Measurements from ENCODE around the gene KPNA1.
A peak's percentile ranks its signal among the peaks of the same experiment; 100 is the strongest.
"Not testable (repeated sequence)": the region's sequence is repeated elsewhere in the genome, so short reads cannot be mapped to it uniquely, and the experiment has no call there.

The KPNA1 gene

DNA sequence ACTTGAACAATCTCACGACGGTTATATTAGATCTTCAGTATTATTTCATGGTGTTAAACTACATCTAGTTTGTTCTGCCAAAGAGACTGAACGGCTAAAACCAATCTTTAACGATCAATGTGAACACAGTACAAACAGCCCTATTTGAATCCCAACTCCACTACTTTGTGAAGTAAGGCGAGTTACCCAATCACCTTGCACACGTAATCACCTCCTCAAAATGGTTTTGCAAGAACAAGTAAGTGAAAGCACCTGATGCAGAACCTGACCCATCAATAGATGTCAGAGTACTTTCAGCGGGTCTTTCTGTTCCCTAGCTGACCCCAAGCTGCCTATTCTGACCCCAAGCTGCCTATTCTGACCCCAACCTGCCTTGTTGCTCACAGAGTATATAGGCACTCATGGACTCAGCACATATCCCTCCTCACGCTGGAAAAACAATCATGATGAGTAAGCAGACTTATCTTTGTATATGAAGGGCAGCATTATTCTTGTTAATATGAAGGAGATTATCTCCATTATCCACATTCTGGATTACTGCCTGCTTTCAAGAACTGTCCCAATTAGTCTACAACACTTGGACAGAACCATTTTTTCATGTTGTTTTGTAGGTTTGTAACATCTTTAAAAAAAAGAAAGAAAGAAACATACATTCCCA lies 3.7 kb downstream of the KPNA1 start:
- no peak for TF ChIP-seq GATA1 (IDR thresholded peaks at IDR 0.05; ENCODE audit: low read depth, low read length)
- no peak for TF ChIP-seq POLR2A (IDR thresholded peaks at IDR 0.05; ENCODE audit: low read length)
- peak; percentile 65 to 71 for DNase-seq

DNA sequence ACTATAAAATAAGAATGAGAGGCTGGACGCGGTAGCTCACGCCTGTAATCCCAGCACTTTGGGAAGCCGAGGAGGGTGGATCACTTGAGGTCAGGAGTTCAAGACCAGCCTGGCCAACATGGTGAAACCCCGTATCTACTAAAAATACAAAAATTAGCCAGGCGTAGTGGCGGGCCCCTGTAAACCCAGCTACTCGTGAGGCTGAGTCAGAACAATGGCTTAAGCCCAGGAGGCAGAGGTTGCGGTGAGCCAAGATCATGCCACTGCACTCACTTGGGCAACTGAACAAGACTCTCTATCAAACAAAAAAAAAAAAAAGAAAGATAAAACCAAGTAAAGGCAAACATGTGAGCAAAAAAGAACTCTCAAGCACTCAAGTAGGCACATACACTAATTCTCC lies 5.8 kb downstream of the KPNA1 start:
- not testable (repeated sequence) for DNase-seq

DNA sequence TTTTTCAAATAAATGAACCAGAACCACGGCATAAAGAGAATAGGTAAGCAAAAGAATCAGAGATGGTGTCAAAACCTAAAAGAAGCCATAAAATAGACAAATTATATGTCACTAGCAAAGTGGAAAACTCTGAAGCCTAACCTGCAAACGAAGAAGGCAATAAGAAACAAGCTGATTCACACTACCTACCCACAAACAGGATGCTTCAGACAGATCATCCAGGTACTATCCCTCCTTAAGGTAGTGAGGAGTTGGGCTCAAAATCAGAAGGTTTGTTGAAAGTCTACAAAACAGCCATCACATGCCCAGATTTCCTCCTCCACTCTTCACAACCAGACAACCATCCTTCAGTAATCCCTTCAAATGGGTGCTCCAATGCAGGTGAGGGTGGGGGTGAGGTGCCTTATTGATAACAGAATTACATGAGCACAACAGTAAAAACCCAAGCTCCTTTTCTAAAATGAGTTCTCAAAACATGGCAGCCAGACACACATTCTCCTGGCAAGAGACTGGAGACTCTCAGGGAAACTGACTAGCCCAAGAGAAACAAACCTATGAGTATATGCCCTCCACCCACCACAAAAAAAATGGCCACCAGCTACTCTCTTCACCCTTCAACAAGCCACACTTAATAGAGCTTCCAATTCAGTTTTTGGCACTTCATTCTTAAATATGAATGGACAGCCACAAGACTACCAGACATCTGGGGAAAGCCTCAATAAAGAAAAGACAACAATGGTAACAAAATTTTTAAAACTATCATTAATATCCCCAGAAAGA lies 6.4 kb downstream of the KPNA1 start:
- TF ChIP-seq GATA1 (IDR thresholded peaks at IDR 0.05; ENCODE audit: low read depth, low read length): no peak
- TF ChIP-seq POLR2A (IDR thresholded peaks at IDR 0.05; ENCODE audit: low read length): no peak
- no peak for DNase-seq

DNA sequence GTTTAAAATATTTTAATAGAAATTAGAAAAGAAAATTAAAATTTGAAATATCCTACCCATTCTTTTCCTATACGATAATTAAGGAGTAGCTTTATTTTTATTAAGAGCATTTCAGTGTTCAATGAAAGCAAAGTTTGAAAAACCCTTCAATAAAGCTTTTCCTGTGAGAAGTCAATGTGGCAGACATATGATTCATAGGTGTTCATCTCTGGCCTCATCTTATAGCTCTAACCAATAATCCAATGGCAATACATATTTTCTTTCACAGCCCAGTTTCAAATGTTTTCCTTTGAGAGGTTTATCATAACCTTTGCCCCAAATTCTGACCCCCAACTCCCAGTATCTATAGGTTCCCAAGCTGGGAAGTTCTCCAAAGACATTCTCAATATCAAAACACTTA lies 8.3 kb downstream of the KPNA1 start:
- DNase-seq: no peak
- TF ChIP-seq GATA1 (IDR thresholded peaks at IDR 0.05; ENCODE audit: low read depth, low read length) (no peak), POLR2A (IDR thresholded peaks at IDR 0.05; ENCODE audit: low read length) (no peak)

DNA sequence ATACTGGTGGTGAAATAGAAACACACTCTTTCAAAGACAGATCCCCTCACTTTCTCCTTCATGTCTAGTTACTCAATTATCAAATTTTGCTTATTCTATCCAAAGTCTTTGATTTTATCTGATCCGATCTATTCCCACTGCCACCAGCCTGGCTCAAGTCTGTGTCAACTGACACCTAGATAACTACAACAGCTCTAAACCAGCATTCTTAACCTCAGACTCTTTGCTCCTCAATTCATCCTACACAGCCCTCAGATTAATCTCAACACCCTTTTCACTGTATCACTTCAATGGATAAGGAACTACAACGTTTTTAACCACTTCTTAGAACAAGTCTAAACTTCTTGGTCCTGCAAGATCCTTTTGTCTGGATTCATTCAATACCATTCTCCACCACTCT lies 9.1 kb downstream of the KPNA1 start:
- peak; percentile 16 to 22 for DNase-seq
- TF ChIP-seq GATA1 (IDR thresholded peaks at IDR 0.05; ENCODE audit: low read depth, low read length) (no peak), POLR2A (IDR thresholded peaks at IDR 0.05; ENCODE audit: low read length) (no peak)

DNA sequence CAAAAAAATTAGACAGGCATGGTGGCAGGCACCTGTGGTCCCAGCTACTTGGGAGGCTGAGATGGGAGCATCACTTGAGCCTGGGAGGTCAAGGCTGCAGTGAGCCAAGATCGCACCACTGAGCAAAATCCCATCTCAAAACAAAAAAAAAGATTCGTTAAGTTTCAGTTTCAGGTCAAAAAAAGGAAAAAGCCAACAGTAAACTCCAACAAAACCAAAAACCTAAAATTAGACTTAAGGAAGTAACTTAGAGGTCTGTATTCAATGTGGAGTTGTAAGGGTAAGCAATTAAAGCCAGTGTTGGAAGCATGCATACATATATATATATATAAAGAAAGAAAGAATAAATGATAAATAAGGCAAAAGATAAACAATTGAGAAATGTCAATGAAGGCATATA lies 11.8 kb downstream of the KPNA1 start:
- DNase-seq: no peak

DNA sequence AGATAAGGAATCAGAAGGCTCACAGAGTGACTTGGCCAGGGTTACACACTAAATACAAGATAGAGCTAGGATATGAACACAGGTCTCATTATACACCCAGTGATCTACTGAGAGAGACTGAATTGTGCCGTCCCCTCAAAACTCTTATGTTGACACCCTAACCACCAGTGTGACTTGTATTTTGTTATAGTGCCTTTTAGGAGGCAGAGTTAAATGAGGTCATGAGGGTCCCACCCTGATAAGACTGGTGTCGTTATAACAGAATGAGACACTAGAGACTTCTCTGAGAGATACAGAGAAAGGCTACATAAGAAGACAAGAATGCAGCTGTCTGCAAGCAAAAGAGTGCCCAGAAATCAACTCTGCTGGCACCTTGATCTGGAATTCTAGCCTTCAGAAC lies 12.6 kb downstream of the KPNA1 start:
- peak; percentile 25 for TF ChIP-seq GATA1 (IDR thresholded peaks at IDR 0.05; ENCODE audit: low read depth, low read length)
- peak; percentile 38 for TF ChIP-seq POLR2A (IDR thresholded peaks at IDR 0.05; ENCODE audit: low read length)
- peak; percentile 85 to 90 for DNase-seq

More for the DNA sequence above, 11.8 kb downstream of the KPNA1 start:
- TF ChIP-seq GATA1 (IDR thresholded peaks at IDR 0.05; ENCODE audit: low read depth, low read length) (no peak), POLR2A (IDR thresholded peaks at IDR 0.05; ENCODE audit: low read length) (no peak)

DNA sequence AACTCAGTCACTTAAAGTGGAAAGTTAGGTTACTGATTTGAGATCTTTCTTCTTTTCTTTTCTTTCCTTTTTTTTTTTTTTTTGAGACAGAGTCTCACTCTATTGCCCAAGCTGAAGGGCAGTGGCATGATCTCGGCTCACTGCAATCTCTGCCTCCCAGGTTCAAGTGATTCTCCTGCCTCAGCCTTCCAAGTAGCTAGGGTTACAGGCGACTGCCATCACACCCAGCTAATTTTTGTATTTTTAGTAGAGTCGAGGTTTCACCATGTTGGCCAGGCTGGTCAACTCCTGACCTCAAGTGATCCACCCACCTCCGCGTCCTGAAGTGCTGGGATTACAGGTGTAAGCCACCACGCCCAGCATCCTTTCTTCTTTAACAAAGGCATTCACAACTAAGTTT lies 13.8 kb downstream of the KPNA1 start:
- not testable (repeated sequence) for DNase-seq

DNA sequence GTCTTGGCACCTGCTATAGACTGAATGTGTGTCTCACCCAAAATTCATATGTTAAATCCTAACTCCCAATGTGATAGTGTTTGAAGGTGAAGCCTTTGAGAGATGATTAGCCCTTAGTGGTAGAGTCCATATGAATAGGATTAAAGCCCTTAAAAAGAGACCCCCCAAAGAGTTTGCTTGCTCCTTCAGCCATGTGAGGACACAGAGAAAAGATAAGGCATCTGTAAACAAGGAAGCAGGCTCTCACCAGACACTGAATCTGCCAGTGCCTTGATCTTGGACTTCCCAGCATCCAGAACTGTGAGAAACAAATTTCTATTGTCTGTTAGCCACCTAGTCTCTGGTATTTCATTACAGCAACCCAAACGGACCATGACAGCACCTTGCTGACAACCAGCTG lies 16.6 kb downstream of the KPNA1 start:
- DNase-seq: peak; percentile 14 to 35
- TF ChIP-seq POLR2A (IDR thresholded peaks at IDR 0.05; ENCODE audit: low read length) (no peak), GATA1 (IDR thresholded peaks at IDR 0.05; ENCODE audit: low read depth, low read length) (no peak)

DNA sequence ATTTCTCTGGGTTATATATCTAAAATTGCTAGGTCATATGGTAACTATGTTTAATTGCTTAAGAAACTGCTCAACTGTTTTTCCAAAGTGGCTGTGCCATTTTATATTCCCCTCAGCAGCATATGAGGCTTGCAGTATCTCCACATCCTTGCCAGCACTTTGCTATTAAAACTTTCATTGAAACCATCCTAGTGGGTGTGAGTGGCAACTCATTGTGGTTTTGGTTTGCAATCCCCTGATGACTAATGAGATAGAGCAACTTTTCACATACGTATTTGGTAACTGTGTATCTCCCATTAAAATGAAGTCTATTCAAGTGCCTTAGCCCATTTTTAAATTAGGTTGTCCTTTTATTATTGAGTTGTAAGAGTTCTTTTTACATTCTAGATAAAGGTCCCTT lies 17.3 kb downstream of the KPNA1 start:
- peak; percentile 72 to 78 for DNase-seq
- no peak for TF ChIP-seq GATA1 (IDR thresholded peaks at IDR 0.05; ENCODE audit: low read depth, low read length)
- TF ChIP-seq POLR2A (IDR thresholded peaks at IDR 0.05; ENCODE audit: low read length): no peak

DNA sequence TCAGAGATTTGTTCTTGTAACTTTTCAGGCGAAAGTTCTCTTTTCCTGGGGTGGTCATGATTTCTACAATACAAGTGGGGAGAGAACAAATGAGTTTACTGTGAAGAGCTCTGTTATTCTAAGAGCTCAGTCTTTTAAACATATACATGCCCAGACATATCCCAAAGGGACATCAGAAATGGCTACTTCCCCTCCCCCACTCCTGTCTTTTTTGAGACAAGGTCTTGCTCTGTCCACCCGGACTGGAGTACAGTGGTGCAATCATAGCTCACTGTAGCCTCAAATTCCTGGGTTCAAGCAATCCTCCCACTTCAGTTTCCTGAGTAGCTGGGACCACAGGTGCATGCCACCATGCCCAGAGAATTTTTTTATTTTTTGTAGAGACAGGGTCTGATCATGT lies 18.2 kb downstream of the KPNA1 start:
- no peak for DNase-seq
- TF ChIP-seq POLR2A (IDR thresholded peaks at IDR 0.05; ENCODE audit: low read length): no peak
- TF ChIP-seq GATA1 (IDR thresholded peaks at IDR 0.05; ENCODE audit: low read depth, low read length): no peak

DNA sequence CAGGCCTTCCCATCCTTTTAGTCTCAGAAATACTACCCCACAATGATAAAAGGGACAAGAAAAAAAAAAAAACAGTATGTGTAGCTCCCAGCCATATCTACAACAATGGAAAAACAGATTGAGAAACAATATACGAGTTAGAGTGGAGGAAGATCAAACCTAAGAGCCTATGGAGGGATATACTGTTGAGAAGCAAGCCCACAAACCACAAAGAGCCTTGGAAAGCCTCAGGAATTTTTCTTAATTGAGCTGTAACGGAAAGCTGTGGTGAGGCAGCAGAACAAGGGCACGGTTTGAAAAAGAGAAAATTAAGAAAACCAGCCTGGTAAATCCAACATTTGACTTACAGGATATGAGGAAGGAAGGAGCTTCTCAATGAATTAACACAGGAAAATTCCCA lies 21.4 kb downstream of the KPNA1 start:
- DNase-seq: no peak
- TF ChIP-seq GATA1 (IDR thresholded peaks at IDR 0.05; ENCODE audit: low read depth, low read length): no peak
- no peak for TF ChIP-seq POLR2A (IDR thresholded peaks at IDR 0.05; ENCODE audit: low read length)

DNA sequence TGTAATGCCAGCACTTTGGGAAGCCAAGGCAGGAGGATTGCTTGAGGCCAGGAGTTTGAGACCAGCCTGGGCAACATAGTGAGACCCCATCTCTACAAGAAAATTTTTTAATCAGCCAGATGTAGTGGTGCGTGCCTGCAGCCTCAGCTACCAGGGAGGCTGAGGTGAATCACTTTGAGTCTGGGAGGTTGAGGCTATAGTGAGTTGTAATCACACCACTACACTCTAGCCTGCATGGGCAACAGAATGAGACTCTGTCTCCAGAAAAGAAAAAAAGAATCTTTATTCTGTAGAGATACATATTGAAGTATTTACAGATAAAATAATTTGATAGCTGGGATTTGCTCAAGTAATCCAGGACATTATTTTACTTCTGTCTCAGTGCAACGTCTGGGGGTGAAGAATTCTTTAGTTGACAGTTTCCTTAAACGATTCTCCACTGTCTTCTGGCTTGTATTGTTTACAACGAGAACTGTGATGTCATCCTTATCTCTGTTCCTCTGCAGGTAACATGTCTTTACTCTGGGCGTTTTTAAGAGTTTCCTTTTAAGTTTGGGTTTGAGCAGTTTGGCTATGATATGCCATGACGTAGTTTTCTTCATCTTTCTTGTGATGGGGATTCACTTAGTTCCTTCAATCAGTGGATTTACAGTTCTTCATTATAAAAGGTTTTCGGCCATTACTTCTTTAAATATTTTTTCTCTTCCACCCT lies 26.3 kb downstream of the KPNA1 start:
- DNase-seq: no peak
- no peak for TF ChIP-seq GATA1 (IDR thresholded peaks at IDR 0.05; ENCODE audit: low read depth, low read length)
- TF ChIP-seq POLR2A (IDR thresholded peaks at IDR 0.05; ENCODE audit: low read length): no peak

DNA sequence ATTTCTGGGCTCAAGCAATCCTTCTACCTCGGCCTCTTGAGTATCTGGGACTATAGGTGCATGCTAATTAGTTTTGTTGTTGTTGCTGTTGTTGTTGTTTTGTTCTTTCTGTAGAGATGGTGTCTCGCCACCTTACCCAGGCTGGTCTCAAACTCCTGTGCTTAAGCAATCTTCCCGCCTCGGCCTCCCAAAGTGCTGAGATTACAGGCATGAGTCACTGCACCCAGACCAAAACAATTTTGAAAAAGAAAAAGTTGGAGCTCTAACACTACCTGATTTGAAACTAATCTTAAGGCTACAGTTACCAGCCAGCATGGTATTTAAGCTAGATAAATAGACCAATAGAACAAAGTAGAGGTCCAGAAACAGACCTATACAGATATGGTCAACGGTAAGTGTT lies 29.8 kb downstream of the KPNA1 start:
- TF ChIP-seq GATA1 (IDR thresholded peaks at IDR 0.05; ENCODE audit: low read depth, low read length) (no peak), POLR2A (IDR thresholded peaks at IDR 0.05; ENCODE audit: low read length) (no peak)
- peak in 1 of 2 experiments; percentile 29 for DNase-seq

DNA sequence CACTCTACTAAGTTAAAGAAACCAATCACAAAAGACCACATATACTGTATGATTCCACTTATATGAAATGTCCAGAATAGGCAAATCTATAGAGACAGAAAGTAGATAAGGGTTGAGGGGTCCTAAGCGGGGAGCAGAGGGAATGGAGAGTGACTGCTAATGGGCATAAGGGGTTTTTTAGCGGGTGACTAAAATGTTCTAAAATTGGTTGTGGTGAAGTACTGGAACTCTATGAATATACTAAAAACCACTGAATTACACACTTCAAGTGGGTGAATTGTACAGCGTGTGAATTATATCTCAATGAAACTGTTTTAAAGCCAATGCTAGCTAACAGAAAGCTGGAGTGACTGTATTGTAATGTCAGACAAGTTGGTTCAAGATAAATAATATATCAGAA lies 33.3 kb downstream of the KPNA1 start:
- no peak for DNase-seq
- TF ChIP-seq POLR2A (IDR thresholded peaks at IDR 0.05; ENCODE audit: low read length) (no peak), GATA1 (IDR thresholded peaks at IDR 0.05; ENCODE audit: low read depth, low read length) (no peak)
